GM23338 (cell line): ENCODE data around the gene CYFIP2. TPM values are rescaled to one million over a fixed set of nuclear protein-coding genes. Genes with fewer than 3 reads are reported as not detected.
A peak's percentile ranks its signal among the peaks of the same experiment; 100 is the strongest.

ENCODE experiments used
- ATAC-seq: fragments of 200-7000 bp; cut with Tn5 transposase; 3 replicates; pipeline ENCODE4 v1.9.1; 2020
- DNase-seq: peaks from one replicate; pipeline ENCODE4 v3.0.0-alpha.2; 2015; ENCODE audit warnings: low spot score
- H2AFZ ChIP-seq: fragments of 200-600 bp; sonication (generic); 2 replicates; pipeline ENCODE4 v1.8.0; 2016; ENCODE audit warnings: antibody characterized with exemption, mild to moderate bottlenecking, moderate library complexity
- H3F3A ChIP-seq: fragments of 200-600 bp; sonication (generic); replicated peaks from 2 replicates; pipeline ENCODE4 v1.8.0; 2017; ENCODE audit warnings: antibody characterized with exemption, mixed run types, low read depth
- H3K27ac ChIP-seq: fragments of 200-600 bp; sonication (generic); 2 replicates; pipeline ENCODE4 v1.6.1; 2016; ENCODE audit warnings: low read depth
- H3K27me3 ChIP-seq: fragments of 200-600 bp; sonication (generic); 2 replicates; pipeline ENCODE4 v1.8.0; 2016; ENCODE audit warnings: mild to moderate bottlenecking, mixed run types, moderate library complexity; ENCODE audit not compliant: insufficient read depth
- H3K36me3 ChIP-seq: fragments of 200-600 bp; sonication (generic); 2 replicates; pipeline ENCODE4 v1.8.0; 2016; ENCODE audit warnings: mild to moderate bottlenecking; ENCODE audit not compliant: insufficient read depth
- H3K4me1 ChIP-seq: fragments of 200-600 bp; sonication (generic); 2 replicates; pipeline ENCODE4 v1.8.0; 2016; ENCODE audit warnings: mild to moderate bottlenecking, moderate library complexity; ENCODE audit not compliant: insufficient read depth
- H3K4me2 ChIP-seq: fragments of 200-600 bp; sonication (generic); 2 replicates; pipeline ENCODE4 v1.7.1; 2017; ENCODE audit warnings: mixed run types
- H3K4me3 ChIP-seq: fragments of 200-600 bp; sonication (generic); 2 replicates; pipeline ENCODE4 v1.6.1; 2016; ENCODE audit warnings: mixed run types
- H3K79me2 ChIP-seq: fragments of 200-600 bp; sonication (generic); replicated peaks from 2 replicates; pipeline ENCODE4 v1.8.0; 2017; ENCODE audit warnings: mild to moderate bottlenecking; ENCODE audit not compliant: insufficient read depth
- H3K9me2 ChIP-seq: fragments of 200-600 bp; sonication (generic); 2 replicates; pipeline ENCODE4 v1.8.0; 2017; ENCODE audit not compliant: insufficient read depth
- H4K20me1 ChIP-seq: fragments of 200-600 bp; sonication (generic); replicated peaks from 2 replicates; pipeline ENCODE4 v1.8.0; 2017; ENCODE audit warnings: mild to moderate bottlenecking; ENCODE audit not compliant: insufficient read depth
- H3K27ac Mint-ChIP-seq: 2 replicates; pipeline ENCODE4 v1.8.0; 2020; ENCODE audit warnings: inconsistent platforms, mild to moderate bottlenecking, moderate library complexity, mixed read lengths
- H3K27me3 Mint-ChIP-seq: 3 replicates; pipeline ENCODE4 v1.8.0; 2022; ENCODE audit warnings: low read depth, mild to moderate bottlenecking, moderate library complexity, mixed read lengths, inconsistent platforms; ENCODE audit not compliant: insufficient read depth, poor library complexity
- H3K36me3 Mint-ChIP-seq: 3 replicates; pipeline ENCODE4 v1.8.0; 2021; ENCODE audit warnings: low read depth, mild to moderate bottlenecking, inconsistent platforms, moderate library complexity, mixed read lengths
- H3K4me1 Mint-ChIP-seq: 3 replicates; pipeline ENCODE4 v1.8.0; 2020; ENCODE audit warnings: mild to moderate bottlenecking, inconsistent platforms, mixed read lengths
- H3K4me3 Mint-ChIP-seq: 3 replicates; pipeline ENCODE4 v1.8.0; 2021; ENCODE audit warnings: moderate library complexity, mild to moderate bottlenecking, inconsistent platforms, mixed read lengths
- H3K9me3 Mint-ChIP-seq: 3 replicates; pipeline ENCODE4 v1.8.0; 2020; ENCODE audit warnings: moderate library complexity, mild to moderate bottlenecking, inconsistent platforms, mixed read lengths
- JUNB ChIP-seq: IDR thresholded peaks from one replicate; pipeline ENCODE4 v1.6.1; 2016; ENCODE audit warnings: antibody characterized with exemption; ENCODE audit not compliant: unreplicated experiment
- NANOG ChIP-seq: IDR thresholded peaks from 2 replicates; pipeline ENCODE4 v1.6.1; 2016; ENCODE audit warnings: antibody characterized with exemption, borderline replicate concordance
- ZNF331 ChIP-seq: fragments of 250-450 bp; sonication (Bioruptor Pico); IDR thresholded peaks from 2 replicates; pipeline ENCODE4 v1.5.0; 2020; ENCODE audit warnings: low read depth, mild to moderate bottlenecking, moderate library complexity
- polyA plus RNA-seq: library from polyadenylated mRNA; unstranded; fragments of >200 nt; fragmentation: Nextera tagmentation; extraction: Ambion mirVana; gene quantifications from 2 replicates; pipeline ENCODE4 v1.2.1, GENCODE V29; 2016
- total RNA-seq: library from RNA; depleted of rRNA; stranded (reverse); fragments of >200 nt; shearing (Covaris generic); gene quantifications from 2 replicates; pipeline ENCODE4 v1.2.3, GENCODE V29; 2014
- TF ChIP-seq, protein P1 (sequence below), 2 experiments: fragments of 200-600 bp in 1 of 2; sonication (generic) in 1 of 2; conservative IDR thresholded peaks; 2 replicates each; pipeline versions ENCODE4 v1.5.1 to v1.6.1; 2016 to 2017; ENCODE audit warnings: antibody characterized with exemption in 2 of 2, low read depth in 2 of 2, mild to moderate bottlenecking in 2 of 2, moderate library complexity in 1 of 2

Gene CYFIP2
- total and polyA plus RNA-seq, 2 experiments from 2014 or later = 54.1 to 98.4 TPM

DNA sequence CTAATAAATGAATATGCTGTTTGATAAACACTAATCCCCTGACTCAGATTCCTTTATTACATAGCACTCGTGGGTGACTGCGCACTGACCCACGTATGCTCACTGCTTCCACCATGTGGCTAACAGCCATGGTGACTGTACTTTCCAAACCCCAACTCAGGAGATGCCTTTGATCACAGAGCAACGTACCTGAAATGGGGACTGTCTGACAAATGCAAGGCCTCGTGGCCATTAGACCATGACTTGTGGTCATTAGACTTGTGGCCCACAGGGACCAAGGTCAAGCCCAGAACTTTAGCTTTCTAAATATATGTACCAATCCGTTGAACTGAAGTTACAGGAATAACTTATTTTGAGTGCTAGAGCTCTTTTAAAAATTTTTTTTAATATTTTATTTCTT, 46.6 kb downstream of the CYFIP2 start:
- no peaks in the 10 kb centered on the region for H3F3A ChIP-seq
- no peak overlapping the region for H2AFZ ChIP-seq
- peaks cover 4% of the 10 kb centered on the region for H3K27me3 Mint-ChIP-seq
- H4K20me1 ChIP-seq = no peaks in the 10 kb centered on the region
- ATAC-seq = peak; percentile 87
- H3K4me1 Mint-ChIP-seq = no peaks in the 10 kb centered on the region
- H3K36me3 Mint-ChIP-seq = peaks cover 13% of the 10 kb centered on the region
- no peak overlapping the region for H3K4me2 ChIP-seq
- H3K27me3 ChIP-seq = no peaks in the 10 kb centered on the region
- no peak overlapping the region for H3K27ac Mint-ChIP-seq
- no peak overlapping the region for H3K27ac ChIP-seq
- H3K4me3 ChIP-seq = no peak overlapping the region
- no peaks in the 10 kb centered on the region for H3K4me1 ChIP-seq
- peak; percentile 65 for DNase-seq
- H3K9me2 ChIP-seq = no peaks in the 10 kb centered on the region
- H3K36me3 ChIP-seq = no peaks in the 10 kb centered on the region
- H3K79me2 ChIP-seq = no peaks in the 10 kb centered on the region
- no peak for TF ChIP-seq JUNB
- TF ChIP-seq, protein P1, sequence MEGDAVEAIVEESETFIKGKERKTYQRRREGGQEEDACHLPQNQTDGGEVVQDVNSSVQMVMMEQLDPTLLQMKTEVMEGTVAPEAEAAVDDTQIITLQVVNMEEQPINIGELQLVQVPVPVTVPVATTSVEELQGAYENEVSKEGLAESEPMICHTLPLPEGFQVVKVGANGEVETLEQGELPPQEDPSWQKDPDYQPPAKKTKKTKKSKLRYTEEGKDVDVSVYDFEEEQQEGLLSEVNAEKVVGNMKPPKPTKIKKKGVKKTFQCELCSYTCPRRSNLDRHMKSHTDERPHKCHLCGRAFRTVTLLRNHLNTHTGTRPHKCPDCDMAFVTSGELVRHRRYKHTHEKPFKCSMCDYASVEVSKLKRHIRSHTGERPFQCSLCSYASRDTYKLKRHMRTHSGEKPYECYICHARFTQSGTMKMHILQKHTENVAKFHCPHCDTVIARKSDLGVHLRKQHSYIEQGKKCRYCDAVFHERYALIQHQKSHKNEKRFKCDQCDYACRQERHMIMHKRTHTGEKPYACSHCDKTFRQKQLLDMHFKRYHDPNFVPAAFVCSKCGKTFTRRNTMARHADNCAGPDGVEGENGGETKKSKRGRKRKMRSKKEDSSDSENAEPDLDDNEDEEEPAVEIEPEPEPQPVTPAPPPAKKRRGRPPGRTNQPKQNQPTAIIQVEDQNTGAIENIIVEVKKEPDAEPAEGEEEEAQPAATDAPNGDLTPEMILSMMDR (conservative IDR thresholded peaks at IDR 0.05; ENCODE audit: low read depth in 2 of 2) = peak; percentile 66 to 85
- H3K9me3 Mint-ChIP-seq = no peaks in the 10 kb centered on the region; the same call in 2 of the 3 replicates
- H3K4me3 Mint-ChIP-seq = no peak overlapping the region

DNA sequence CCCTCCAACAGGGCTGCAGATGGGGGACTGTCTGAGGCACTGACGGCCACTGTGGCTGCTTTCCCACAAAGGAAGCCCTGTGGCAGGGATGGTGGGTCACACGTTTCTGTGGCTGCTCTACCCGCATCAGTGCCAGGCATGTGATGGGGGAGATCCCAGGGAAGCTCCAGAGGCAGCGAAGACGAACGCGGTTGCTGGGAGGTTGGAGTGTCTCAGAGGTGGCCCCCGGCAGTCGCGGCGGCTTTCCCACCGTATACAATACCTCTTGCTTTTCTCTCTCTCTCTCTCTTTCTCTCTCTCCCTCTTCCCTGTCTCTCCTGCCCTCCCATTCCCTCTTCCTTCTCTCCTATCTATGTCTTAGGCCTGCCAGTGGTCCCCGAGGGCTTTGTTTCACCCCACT, 56.7 kb downstream of the CYFIP2 start:
- Histone ChIP-seq H4K20me1 (peaks cover 3% of the 10 kb centered on the region; the same call in 1 of the 2 replicates), H3K79me2 (no peaks in the 10 kb centered on the region), H3K4me3 (no peak overlapping the region), H3K4me1 (no peaks in the 10 kb centered on the region), H2AFZ (no peak overlapping the region), H3K9me2 (no peaks in the 10 kb centered on the region), H3K27me3 (no peaks in the 10 kb centered on the region), H3F3A (no peaks in the 10 kb centered on the region), H3K27ac (no peak overlapping the region), H3K36me3 (peaks cover 6% of the 10 kb centered on the region; the same call in 1 of the 2 replicates), H3K4me2 (no peak overlapping the region)
- Mint-ChIP-seq H3K36me3 (peaks cover 48% of the 10 kb centered on the region), H3K4me3 (no peak overlapping the region), H3K9me3 (no peaks in the 10 kb centered on the region), H3K4me1 (no peaks in the 10 kb centered on the region), H3K27ac (no peak overlapping the region), H3K27me3 (peaks cover 7% of the 10 kb centered on the region)
- DNase-seq (no peak), ATAC-seq (no peak)
- TF ChIP-seq, protein P1 (conservative IDR thresholded peaks at IDR 0.05; ENCODE audit: low read depth in 2 of 2) = no peak

DNA sequence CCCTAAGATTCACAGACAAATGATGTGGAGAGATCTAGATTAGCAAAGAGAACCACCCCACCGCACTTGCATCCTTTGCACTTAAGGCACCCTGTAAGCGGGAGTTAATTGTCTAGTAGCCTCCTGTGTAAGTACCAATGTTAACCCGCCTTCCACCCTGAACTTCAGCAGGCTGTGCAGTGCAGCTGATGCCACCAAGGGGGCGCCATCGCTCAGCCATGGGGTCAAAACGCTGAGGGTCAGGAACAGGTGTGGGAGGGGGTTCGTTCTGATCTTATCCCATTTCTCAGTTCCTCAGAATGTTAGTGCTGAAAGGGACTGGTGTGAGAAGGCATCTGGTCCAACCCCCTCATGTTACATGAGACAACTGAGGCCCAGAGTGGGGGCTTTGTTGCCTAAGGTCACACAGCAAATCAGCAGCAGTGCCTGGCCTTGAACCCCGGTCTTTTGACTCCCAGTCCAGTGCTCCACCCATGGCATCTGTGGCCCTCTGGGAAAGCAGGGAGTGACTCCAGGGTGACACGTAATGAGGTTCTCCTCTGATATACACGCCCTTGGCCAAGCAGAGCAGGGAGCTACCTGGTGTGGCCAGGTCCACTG, 57.3 kb downstream of the CYFIP2 start:
- no peak overlapping the region for H2AFZ ChIP-seq
- no peak for TF ChIP-seq NANOG
- TF ChIP-seq, protein P1 (conservative IDR thresholded peaks at IDR 0.05; ENCODE audit: low read depth in 2 of 2) = peak; percentile 75 to 79
- TF ChIP-seq ZNF331 = no peak
- Mint-ChIP-seq H3K27me3 (peaks cover 7% of the 10 kb centered on the region), H3K9me3 (no peaks in the 10 kb centered on the region), H3K4me3 (no peak overlapping the region), H3K27ac (no peak overlapping the region), H3K36me3 (peaks cover 48% of the 10 kb centered on the region), H3K4me1 (no peaks in the 10 kb centered on the region)
- H3K4me2 ChIP-seq = no peak overlapping the region
- peaks cover 6% of the 10 kb centered on the region; the same call in 1 of the 2 replicates for H3K36me3 ChIP-seq
- peak; percentile 60 for DNase-seq
- H3K4me1 ChIP-seq = no peaks in the 10 kb centered on the region
- no peak overlapping the region for H3K4me3 ChIP-seq
- no peak overlapping the region for H3K27ac ChIP-seq
- ATAC-seq = peak; percentile 88
- H3F3A ChIP-seq = no peaks in the 10 kb centered on the region
- no peaks in the 10 kb centered on the region for H3K79me2 ChIP-seq
- H3K9me2 ChIP-seq = no peaks in the 10 kb centered on the region
- peaks cover 3% of the 10 kb centered on the region; the same call in 1 of the 2 replicates for H4K20me1 ChIP-seq
- no peaks in the 10 kb centered on the region for H3K27me3 ChIP-seq
